Renal cortical epithelial cell (primary cell): ENCODE results near the gene NKAIN2. TPM values are rescaled to one million over a fixed set of nuclear protein-coding genes. Genes with fewer than 3 reads are reported as not detected.

Source experiments
- total RNA-seq: library from RNA; depleted of rRNA; stranded (reverse); fragments of >200 nt; gene quantifications from 2 replicates; pipeline ENCODE4 v1.2.3, GENCODE V29; 2014

NKAIN2 gene
- total RNA-seq, 1 donor from 2014 or later: not detected

Other genes with a start within 250 kb of the NKAIN2 start
- not detected in 2 replicates for gene TRDN, start 166.9 kb upstream of the NKAIN2 start, total RNA-seq